Stimulated activated CD8-positive, alpha-beta memory T cell treated with anti-CD3 and anti-CD28 coated beads, Interleukin-15, amount 100 ng/mL, for 24 hours (primary cell): ENCODE results near the gene ATG3.
A peak's percentile ranks its signal among the peaks of the same experiment; 100 is the strongest.
"Not testable (repeated sequence)": the region's sequence is repeated elsewhere in the genome, so short reads cannot be mapped to it uniquely, and the experiment has no call there.

Source experiments
- DNase-seq: peaks from one replicate; pipeline ENCODE4 v3.0.0-alpha.2; 2020; ENCODE audit warnings: low read depth

ATG3 gene

GRCh38 chr3:112561734-112562529 is at the start of gene ATG3, which contains the start of gene SLC35A5:
Gene ATG3, minus strand, starts transcription at chr3:112561962. Its CDS starts 434 bp downstream, at chr3:112561528.
Gene SLC35A5, plus strand, starts transcription at chr3:112562045. Its CDS starts 1,359 bp downstream, at chr3:112563404.
- peak; percentile 95 for DNase-seq

GRCh38 chr3:112610121-112610520 is 48.4 kb upstream of the ATG3 start:
- DNase-seq: no peak

- no peak for DNase-seq
Observed at GRCh38 chr3:112607863-112608262, 46.1 kb upstream of the ATG3 start.

- no peak for DNase-seq
Observed at GRCh38 chr3:112606098-112606497, 44.3 kb upstream of the ATG3 start.

- no peak for DNase-seq
Observed at GRCh38 chr3:112605285-112605684, 43.5 kb upstream of the ATG3 start.

- no peak for DNase-seq
Observed at GRCh38 chr3:112604536-112604935, 42.8 kb upstream of the ATG3 start.

GRCh38 chr3:112602217-112602838 is 40.6 kb upstream of the ATG3 start:
- DNase-seq: no peak

GRCh38 chr3:112598731-112599130 is 37.0 kb upstream of the ATG3 start:
- DNase-seq: no peak

- DNase-seq: no peak
Observed at GRCh38 chr3:112597945-112598344, 36.2 kb upstream of the ATG3 start.

- DNase-seq: no peak
Observed at GRCh38 chr3:112594856-112595255, 33.1 kb upstream of the ATG3 start.

- no peak for DNase-seq
Observed at GRCh38 chr3:112593258-112593657, 31.5 kb upstream of the ATG3 start.

GRCh38 chr3:112587336-112587735 is 25.6 kb upstream of the ATG3 start:
- no peak for DNase-seq

GRCh38 chr3:112585782-112586181 is 24.0 kb upstream of the ATG3 start:
- DNase-seq: no peak

- no peak for DNase-seq
Observed at GRCh38 chr3:112583105-112583504, 21.3 kb upstream of the ATG3 start.

GRCh38 chr3:112582244-112582874 is 20.6 kb upstream of the ATG3 start:
- DNase-seq: no peak

GRCh38 chr3:112579697-112580096 is 17.9 kb upstream of the ATG3 start:
- no peak for DNase-seq

GRCh38 chr3:112579232-112579631 is 17.5 kb upstream of the ATG3 start:
- DNase-seq: no peak

- no peak for DNase-seq
Observed at GRCh38 chr3:112572701-112573100, 10.9 kb upstream of the ATG3 start.

- DNase-seq: no peak
Observed at GRCh38 chr3:112569265-112569664, 7.5 kb upstream of the ATG3 start.

GRCh38 chr3:112568642-112569041 is 6.9 kb upstream of the ATG3 start:
- no peak for DNase-seq

- DNase-seq: no peak
Observed at GRCh38 chr3:112564940-112565305, 3.2 kb upstream of the ATG3 start.

- not testable (repeated sequence) for DNase-seq
Observed at GRCh38 chr3:112564247-112564939, 2.6 kb upstream of the ATG3 start.

- DNase-seq: peak; percentile 63
Observed at GRCh38 chr3:112561484-112561733, 353 bp downstream of the ATG3 start.
